ENCODE data around the gene CBFA2T2.
"Not testable (repeated sequence)": the region's sequence is repeated elsewhere in the genome, so short reads cannot be mapped to it uniquely, and the experiment has no call there.

CBFA2T2 gene

GRCh38 chr20:33685328-33686099 lies 195.6 kb downstream of the CBFA2T2 start:
- DNase-seq = peak; percentile 62

DNA sequence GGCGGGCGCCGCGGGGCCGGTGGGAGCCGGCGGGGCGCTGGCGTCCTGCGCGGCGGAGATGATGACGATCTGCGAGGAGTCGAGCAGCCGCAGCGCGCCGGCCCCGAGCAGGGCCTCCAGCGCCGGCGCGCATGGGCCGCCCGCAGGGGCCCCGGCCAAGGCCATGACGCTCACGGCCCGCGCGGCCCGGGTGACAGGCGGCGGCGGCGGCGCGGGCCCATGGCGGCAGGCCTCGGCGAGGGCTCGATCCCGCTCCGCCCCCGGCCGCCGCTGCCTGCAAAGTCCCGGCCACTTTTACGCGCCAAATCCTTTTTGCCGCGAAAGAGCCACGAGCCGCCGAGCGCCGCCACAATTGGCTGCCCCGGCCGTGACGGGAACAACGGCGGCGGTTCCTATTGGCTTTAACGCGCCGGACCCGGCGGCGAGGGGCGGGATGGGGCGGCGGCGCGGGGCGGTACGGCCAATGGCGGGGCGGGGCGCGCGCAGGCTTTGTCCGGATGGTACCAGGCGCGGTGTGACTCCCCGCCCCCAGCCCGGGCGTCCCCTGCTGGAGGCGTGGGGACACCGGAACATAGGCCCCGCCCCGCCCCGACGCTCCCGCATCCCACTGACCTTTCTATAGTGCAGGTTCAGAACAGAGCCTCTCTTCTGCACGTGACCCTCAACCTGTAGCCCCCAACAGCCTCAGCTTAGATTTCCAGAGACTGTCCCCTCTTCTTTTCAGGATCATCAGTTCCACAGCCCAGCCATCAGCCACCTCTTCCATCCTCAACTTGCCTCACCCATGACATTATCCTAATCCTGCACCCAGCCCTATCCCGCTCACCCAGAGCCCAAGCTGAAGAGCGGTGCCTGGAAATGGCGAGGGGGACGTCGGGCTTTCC lies 196.4 kb downstream of the CBFA2T2 start, which contains the start of gene E2F1:
E2F1 (minus strand) TSS at position 286 of the 884 bp plus-strand sequence; CDS start at position 165, 121 bp downstream.
- DNase-seq = peak; percentile 82

GRCh38 chr20:33686984-33687366 lies 197.1 kb downstream of the CBFA2T2 start:
- DNase-seq = no peak

DNA sequence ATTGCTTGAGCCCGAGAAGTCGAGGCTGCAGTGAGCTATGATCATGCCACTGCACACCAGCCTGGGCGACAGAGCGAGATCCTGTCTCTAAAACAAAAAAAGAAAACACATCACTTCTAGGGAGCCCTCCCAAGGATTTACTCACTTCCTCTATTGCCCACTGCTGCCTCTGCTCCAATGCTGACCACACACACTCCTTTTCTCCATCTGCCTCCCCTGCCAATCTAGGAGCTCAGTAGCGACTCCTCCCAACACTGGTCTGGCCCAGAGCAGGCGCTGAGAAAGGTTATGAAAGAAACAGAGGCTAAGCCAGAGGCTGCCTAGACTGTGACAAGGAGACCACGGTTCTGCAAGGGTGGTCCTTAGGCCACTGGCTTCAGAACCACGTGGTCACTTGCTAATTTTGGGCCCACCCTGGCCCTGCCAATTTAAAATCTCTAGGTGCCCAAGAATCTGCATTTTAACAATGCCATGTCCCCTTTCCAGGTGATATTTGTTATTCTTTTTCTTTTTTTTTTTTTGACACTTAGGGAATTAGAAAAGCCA lies 197.5 kb downstream of the CBFA2T2 start:
- no peak for DNase-seq

DNA sequence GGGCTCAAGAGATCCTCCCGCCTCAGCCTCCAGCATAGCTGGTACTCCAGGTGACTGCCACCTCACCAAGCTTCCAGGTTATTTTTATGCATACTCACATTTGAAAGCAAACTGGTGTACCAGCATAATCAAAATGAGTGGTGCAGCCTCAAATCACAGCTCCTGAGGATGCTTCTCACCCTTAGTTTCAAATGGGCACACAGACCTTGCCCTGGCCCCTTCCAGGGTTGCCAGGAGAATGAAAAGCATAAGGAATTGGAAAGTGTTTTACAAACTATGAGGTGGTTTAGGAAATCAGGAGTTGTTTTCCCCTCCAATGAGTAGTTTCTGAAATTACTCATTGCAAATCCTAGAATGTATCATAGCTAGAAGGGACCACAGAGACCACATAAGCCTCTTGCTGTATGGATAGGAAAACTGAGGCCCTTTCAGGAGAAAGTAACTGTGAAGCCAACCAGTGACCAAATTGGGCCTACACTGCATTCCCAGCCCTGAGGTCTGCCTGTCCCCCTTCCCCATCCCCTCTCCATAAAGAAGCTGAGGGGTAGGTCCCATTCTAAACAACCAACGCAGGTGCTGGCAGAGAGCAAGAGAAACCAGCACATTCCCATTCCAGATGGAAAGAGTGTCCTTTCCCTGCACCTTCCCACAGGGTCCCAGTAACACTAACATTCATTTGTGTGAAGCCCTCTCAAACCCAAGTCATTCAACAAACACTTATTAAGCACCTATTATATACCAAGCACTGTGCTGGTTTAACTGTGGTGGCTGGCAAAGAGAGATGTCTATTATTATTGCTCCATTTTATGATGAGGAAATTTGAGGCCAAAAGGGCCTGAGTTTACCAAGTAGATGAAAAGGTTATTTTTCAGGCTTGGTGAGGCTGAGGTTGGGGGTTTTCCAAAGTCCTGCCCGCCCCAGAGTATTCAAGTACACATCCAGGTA lies 198.4 kb downstream of the CBFA2T2 start:
- no peak for DNase-seq

DNA sequence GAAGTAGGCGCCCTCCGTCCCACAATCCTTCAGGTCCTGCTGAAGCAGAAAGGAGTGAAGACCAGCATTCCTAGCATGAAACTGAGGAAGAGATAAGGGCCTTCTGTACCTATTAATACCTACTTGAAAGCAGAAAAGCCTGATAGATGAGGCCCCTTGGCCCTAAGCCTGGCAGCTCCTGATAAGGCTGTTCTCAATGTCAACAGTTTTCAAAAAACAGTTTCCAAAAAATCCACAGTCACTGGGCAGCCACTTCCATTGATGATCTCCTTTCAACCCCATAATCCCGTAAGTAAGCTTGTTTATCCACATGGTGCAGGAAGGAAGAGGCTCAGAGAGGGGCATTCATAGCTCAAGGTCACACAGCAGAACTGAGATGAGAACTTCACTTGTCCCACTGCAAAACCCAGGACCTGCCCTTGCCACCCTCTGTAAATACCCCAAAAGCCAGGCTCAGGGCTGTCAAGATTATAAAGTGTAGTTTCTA lies 199.1 kb downstream of the CBFA2T2 start:
- no peak for DNase-seq

DNA sequence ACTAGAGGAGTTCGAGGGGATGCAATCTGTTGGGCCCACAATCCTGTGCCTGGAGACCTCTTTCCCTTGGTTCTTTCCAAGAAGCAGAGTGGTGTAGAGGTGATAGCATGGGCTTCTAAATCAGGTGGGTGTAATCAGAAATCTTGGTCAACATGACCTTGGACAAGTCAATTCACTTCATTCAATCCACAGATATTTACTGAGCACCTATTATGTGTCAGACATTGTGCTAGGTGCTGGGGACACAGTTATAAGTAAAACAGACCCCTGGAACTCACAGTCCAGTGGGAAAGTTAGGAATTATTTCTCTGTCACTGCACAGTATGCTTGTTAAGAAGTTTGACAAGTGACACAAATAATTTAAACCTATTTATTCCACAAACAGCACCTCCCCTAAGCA lies 199.6 kb downstream of the CBFA2T2 start:
- no peak for DNase-seq

GRCh38 chr20:33689973-33690372 lies 200.1 kb downstream of the CBFA2T2 start:
- DNase-seq = no peak

- no peak for DNase-seq
Measured at GRCh38 chr20:33693289-33693688, 203.4 kb downstream of the CBFA2T2 start.

DNA sequence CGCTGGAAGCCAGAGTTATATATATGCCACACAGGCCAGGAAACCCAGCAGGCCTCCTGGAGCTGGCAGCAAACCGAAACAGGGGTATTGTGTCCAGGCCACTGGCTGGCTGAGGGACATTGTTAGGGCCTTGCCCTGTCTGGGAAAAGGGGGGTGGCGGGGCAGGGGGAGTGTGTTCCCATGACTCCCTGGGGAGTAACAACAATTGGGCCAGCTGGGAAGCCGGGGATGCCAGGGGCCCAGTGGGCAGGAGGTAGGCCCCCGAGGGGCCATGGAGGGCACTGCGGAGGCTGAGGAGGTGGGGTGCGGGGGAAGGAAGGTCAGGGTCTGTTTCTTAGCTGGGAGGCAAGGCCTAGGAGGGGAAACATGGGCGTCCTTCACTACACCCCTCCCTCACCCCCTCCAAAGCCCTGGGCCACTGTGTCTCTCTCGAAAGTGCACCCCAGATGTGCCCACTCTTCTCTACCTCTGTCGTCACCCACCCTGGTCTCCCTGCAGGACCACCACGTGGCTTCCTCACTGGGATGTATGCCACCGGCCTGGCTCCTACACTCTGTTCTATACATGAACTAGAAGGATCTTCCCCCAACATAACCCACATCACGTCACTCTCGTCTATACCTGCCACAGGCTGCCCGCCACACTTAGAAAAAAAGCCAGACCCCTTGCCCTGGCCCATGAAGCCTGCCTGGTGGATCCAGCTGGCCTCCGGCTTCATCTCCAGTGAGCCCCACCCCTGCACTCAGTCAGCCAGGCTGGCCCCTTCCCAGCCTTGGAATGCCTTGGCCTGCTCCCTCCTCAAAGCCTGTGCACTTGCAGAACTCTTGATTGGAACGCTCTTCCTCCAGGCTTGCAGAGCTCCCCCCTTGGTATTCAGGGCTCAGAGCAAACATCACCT lies 204.1 kb downstream of the CBFA2T2 start:
- no peak for DNase-seq

- peak; percentile 12 for DNase-seq
Measured at GRCh38 chr20:33694639-33695012, 204.7 kb downstream of the CBFA2T2 start.

DNA sequence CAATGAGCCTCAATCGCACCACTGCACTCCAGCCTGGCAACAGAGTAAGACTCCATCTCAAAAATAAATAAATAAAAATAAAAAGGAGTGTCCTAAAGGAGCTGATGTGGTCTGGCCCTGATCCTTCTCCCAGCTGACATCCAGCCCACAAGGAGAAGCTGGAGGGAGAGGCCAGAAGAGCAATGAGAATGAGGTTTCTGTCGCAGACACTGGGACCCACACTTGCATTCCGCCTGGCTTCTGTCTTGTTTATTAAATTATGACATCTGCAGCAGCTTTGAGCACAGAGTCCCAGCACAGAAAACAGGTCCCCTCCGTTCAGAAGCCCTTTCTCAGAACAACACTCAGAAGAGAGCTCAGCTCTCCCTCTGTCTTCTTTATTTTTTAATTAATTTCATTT lies 206.6 kb downstream of the CBFA2T2 start:
- no peak for DNase-seq

DNA sequence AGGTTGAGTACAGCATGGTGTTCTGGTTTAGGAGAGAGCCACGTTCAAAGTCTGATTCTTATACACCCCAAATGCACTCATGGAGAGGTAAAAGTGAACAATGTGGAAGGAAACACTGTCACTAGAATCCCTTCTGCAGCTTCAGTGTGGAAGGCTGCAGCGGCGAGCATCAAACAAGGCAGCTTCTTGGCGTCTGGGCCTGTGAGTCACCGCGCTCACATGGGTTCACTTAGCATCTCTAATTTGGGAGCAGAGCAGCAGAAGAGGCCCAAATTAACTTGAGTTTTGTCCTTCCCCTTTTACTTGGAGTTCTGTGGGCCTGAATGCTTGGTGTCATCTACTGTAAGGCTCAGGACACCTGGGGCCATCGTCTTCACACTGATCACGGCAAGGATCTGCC lies 207.2 kb downstream of the CBFA2T2 start:
- no peak for DNase-seq

DNA sequence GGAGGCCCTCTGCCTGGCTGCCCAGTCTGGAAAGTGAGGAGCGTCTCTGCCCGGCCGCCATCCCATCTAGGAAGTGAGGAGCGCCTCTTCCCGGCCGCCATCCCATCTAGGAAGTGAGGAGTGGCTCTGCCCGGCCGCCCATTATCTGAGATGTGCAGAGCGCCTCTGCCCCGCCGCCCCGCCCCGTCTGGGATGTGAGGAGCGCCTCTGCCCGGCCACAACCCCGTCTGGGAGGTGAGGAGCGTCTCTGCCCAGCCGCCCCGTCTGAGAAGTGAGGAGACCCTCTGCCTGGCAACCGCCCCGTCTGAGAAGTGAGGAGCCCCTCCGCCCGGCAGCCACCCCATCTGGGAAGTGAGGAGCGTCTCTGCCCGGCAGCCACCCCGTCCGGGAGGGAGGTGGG lies 209.1 kb downstream of the CBFA2T2 start:
- DNase-seq = not testable (repeated sequence)

All from NCI-H1694 treated with DMSO at 0.1 percent for 48 hours (cell line).